ENCODE results near the gene RASL12. TPM values are rescaled to one million over a fixed set of nuclear protein-coding genes. Genes with fewer than 3 reads are reported as not detected.
A peak's percentile ranks its signal among the peaks of the same experiment; 100 is the strongest.

RASL12 gene
- total and polyA plus RNA-seq, 7 donors = 2.5 to 6.3 (median 3.0) TPM

- WGBS, 3 donors = 73 to 80% (median 79%) methylated on average over 9 of the region's 9 CpGs
Observed at GRCh38 chr15:65056106-65056505, 11.7 kb downstream of the RASL12 start.

GRCh38 chr15:65055201-65055870 lies 12.5 kb downstream of the RASL12 start:
- WGBS, 3 donors = 54 to 75% (median 59%) methylated on average over 6 of the region's 6 CpGs
- Histone ChIP-seq H3K27me3 (ENCODE audit: insufficient read depth in 3 of 3, low read length in 2 of 3) (no peaks in the 10 kb centered on the region), H3K4me1 (no peaks in the 10 kb centered on the region), H3K36me3 (ENCODE audit: insufficient read depth in 1 of 2, low read depth in 1 of 2) (peaks cover 3 to 44% of the 10 kb centered on the region in 2 donors), H3K9me3 (no peaks in the 10 kb centered on the region), H3K27ac (peak overlapping the region; percentile 36), H3K4me3 (no peak overlapping the region)
- DNase-seq (no peak), ATAC-seq (peak in 2 of 4 donors; percentile 7 to 8)
- intact Hi-C loops (cut with DNase I) = no loop called here
- no peak for TF ChIP-seq CTCF (IDR thresholded peaks at IDR 0.05)

More at GRCh38 chr15:65056106-65056505, 11.7 kb downstream of the RASL12 start:
- Histone ChIP-seq H3K36me3 (ENCODE audit: insufficient read depth in 1 of 2, low read depth in 1 of 2) (peaks cover 3 to 44% of the 10 kb centered on the region in 2 donors), H3K4me1 (no peaks in the 10 kb centered on the region), H3K27ac (no peak overlapping the region), H3K9me3 (no peaks in the 10 kb centered on the region), H3K4me3 (no peak overlapping the region), H3K27me3 (ENCODE audit: insufficient read depth in 3 of 3, low read length in 2 of 3) (no peaks in the 10 kb centered on the region)
- DNase-seq (no peak), ATAC-seq (no peak)
- no peak for TF ChIP-seq CTCF (IDR thresholded peaks at IDR 0.05)
- intact Hi-C loops (cut with DNase I) = no loop called here

GRCh38 chr15:65054333-65055200 lies 13.2 kb downstream of the RASL12 start:
- H3K36me3 ChIP-seq (ENCODE audit: insufficient read depth in 1 of 2, low read depth in 1 of 2) = peaks cover 3 to 44% of the 10 kb centered on the region in 2 donors
- intact Hi-C loops (cut with DNase I) = loop anchor here (1.0 to 5.0 kb wide), 4 partner anchors 24 to 218 kb away; no protein-coding TSS in a partner anchor
- WGBS, 3 donors = 67 to 79% (median 75%) methylated on average over 21 to 26 of the region's 26 CpGs

DNA sequence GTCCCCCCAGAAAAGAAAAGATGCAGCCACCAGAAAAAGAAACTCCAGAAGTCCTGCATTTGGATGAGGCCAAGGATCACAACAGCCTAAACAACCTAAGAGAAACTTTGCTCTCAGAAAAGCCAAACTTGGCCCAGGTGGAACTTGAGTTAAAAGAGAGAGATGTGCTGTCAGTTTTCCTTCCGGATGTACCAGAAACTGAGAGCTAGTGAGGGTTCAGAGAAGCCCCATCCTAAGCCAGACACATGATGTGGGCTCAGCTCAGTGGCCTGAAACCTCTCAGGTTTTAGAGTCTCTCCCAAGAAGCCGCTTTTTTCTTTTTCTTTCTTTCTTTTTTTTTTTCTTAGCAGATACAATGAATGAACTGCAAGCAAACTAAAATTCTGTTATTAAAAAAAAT lies 14.8 kb downstream of the RASL12 start:
- Histone ChIP-seq H3K9me3 (no peaks in the 10 kb centered on the region), H3K27ac (no peak overlapping the region), H3K36me3 (ENCODE audit: insufficient read depth in 1 of 2, low read depth in 1 of 2) (peaks cover 3 to 31% of the 10 kb centered on the region in 2 donors), H3K27me3 (ENCODE audit: insufficient read depth in 3 of 3, low read length in 2 of 3) (no peaks in the 10 kb centered on the region), H3K4me1 (peaks cover 4% of the 10 kb centered on the region), H3K4me3 (no peak overlapping the region)
- no peak for ATAC-seq
- no peak for TF ChIP-seq CTCF (IDR thresholded peaks at IDR 0.05)
- WGBS, 3 donors = 84 to 88% (median 86%) methylated on average over 2 of the region's 2 CpGs
- intact Hi-C loops (cut with DNase I) = loop anchor here (5.0 kb wide), 2 partner anchors 34 to 219 kb away; no protein-coding TSS in a partner anchor
- no peak for DNase-seq

More at GRCh38 chr15:65054333-65055200, 13.2 kb downstream of the RASL12 start:
- no peak overlapping the region for H3K4me3 ChIP-seq
- TF ChIP-seq CTCF (IDR thresholded peaks at IDR 0.05) = peak; percentile 92
- no peaks in the 10 kb centered on the region for H3K9me3 ChIP-seq
- peak overlapping the region; percentile 36 for H3K27ac ChIP-seq
- ATAC-seq = peak; percentile 88 to 94 (median 92)
- no peaks in the 10 kb centered on the region for H3K27me3 ChIP-seq (ENCODE audit: insufficient read depth in 3 of 3, low read length in 2 of 3)
- peaks cover 2% of the 10 kb centered on the region for H3K4me1 ChIP-seq
- peak; percentile 74 to 89 for DNase-seq

Measured in psoas muscle (tissue), 8 donors.